GM21381 (cell line): ENCODE results near the gene IRAK3.
A peak's percentile ranks its signal among the peaks of the same experiment; 100 is the strongest.

Source experiments
- ATAC-seq: cut with Tn5 transposase; IDR thresholded peaks from one replicate; pipeline ENCODE4 v1.9.1; 2021; ENCODE audit warnings: mild to moderate bottlenecking, moderate library complexity; ENCODE audit not compliant: unreplicated experiment

IRAK3 gene, protein sequence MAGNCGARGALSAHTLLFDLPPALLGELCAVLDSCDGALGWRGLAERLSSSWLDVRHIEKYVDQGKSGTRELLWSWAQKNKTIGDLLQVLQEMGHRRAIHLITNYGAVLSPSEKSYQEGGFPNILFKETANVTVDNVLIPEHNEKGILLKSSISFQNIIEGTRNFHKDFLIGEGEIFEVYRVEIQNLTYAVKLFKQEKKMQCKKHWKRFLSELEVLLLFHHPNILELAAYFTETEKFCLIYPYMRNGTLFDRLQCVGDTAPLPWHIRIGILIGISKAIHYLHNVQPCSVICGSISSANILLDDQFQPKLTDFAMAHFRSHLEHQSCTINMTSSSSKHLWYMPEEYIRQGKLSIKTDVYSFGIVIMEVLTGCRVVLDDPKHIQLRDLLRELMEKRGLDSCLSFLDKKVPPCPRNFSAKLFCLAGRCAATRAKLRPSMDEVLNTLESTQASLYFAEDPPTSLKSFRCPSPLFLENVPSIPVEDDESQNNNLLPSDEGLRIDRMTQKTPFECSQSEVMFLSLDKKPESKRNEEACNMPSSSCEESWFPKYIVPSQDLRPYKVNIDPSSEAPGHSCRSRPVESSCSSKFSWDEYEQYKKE

DNA sequence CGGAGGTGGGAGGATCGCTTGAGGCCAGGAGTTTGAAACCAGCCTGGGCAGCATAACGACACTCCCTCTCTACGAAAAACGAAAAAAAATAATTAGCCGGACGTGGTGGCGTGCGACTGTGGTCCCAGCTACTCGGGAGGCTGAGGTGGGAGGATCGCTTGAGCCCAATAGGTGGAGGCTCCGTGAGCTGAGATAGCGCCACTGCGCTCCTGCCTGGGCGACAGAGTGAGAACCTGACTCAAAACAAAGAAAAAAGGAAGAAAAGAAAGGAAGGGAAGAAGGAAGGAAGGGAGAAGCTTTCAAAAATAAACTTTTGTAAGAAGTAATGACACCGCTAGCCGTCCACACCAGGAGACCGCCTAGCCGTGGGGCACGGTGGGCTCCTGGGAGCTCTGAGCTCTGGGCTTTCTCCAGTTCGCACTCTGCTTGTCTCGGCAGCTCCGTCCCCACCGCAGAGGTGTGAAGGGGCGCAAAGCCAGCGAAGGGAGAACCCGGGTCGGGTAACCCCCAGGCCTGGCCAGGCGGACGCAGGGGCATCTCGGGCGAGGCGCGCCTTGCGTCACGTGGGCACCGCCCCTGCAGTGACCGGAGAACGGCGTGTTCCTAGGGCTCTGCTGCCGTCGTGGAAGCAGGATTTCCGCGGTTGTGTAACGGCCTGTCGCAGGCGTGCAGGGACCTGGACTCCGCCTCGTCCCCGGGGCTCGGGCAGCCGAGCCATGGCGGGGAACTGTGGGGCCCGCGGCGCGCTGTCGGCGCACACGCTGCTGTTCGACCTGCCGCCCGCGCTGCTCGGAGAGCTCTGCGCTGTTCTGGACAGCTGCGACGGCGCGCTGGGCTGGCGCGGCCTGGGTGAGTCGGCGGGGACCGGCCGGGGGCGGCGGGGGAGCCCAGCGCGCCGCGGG is at the start of gene IRAK3:
IRAK3 (plus strand) TSS at position 631 of the 902 bp plus-strand sequence; CDS start at position 717, 86 bp downstream.
- ATAC-seq, result peak; percentile 66

DNA sequence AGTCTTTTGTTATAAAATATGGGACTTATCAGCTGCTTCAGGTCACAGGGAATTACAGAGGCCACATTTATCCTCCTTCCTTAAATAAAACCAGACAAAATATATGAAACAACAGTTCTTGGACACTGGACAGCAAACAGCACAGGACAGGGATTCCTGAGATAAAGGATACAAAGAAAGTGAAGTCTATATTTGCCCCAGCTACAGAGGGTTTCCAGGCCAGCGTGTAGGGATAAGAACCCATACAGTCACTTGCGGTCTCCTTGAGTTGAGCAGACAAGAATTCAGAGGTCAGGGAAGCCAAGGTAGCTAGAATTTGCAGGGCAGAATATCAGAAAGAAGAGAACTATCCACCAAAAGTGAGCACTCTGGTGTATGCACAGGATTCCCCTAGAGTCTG is 49.7 kb upstream of the IRAK3 start:
- ATAC-seq, result no peak

DNA sequence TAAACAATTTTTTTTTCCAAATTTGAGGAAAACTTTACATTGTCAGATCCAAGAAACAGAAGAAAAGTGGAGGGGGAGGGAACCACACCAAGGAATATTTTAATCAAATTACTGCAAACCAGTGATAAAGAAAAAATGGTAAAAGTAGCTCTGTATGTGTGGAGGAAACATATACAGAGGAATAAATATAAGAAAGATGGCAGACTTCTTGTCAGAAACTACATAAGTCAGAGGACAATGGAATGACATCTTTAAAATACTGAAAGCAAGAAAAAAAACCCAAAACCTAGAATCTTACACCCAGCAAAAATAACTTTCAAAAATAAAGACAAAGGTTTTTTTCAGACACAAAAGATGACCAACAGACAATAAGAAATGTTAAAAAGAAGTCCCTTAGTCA is 48.3 kb upstream of the IRAK3 start:
- no peak for ATAC-seq

DNA sequence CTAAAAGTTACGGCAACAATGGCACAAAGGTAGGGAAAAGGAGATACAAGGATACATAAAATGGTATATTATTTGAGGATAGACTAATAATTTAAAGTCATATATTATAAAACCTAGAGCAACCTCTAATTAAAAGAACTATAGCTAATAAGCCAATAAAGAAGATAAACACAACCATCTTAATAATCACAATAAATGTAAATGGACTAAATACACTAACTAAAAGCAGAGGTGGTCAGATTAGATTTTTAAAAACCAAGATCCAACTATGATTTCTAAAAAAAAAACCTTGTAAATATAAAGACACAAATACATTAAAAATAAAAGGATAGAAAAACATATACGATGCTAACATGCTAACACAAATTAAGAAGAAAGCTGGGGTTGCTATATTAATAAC is 47.7 kb upstream of the IRAK3 start:
- no peak for ATAC-seq

DNA sequence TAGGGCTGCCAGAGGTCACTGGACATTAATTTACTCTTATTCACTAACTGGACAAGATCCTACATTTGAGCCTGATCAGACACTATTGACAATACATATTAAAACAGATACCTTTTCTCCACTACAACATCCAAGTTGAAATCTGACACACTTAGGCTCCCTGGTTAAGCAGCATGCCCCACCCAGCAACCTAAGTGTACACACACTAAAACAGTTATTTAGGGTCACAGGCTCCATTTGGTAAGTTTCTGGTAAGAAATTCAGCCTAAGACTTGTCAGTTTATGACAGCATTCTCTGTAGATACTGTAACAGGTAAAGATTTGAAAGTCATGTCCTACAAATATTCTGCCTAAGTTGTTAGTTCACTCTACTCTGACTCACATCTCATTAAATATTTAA is 46.2 kb upstream of the IRAK3 start:
- no peak for ATAC-seq

DNA sequence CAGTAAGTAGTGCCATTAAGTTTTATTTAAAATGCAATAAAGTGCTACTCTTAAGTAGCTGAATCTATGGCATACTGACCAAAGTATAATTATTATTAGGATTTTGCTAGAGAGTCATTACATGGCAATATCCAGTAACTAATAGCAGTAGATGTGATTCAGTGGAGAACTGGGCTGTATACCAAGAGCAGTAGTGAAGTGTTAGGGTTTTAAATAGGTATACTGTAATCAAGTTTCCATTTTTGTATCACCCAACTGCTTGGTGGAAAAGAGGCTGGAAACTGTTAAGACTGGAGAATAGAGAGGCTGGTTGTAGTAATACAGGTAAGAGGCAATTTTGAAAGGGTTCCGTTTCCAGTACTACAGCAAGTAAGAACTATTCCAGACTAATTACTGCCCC is 45.1 kb upstream of the IRAK3 start:
- no peak for ATAC-seq

GRCh38 chr12:66144791-66145754 is 43.9 kb upstream of the IRAK3 start:
- ATAC-seq, result no peak

DNA sequence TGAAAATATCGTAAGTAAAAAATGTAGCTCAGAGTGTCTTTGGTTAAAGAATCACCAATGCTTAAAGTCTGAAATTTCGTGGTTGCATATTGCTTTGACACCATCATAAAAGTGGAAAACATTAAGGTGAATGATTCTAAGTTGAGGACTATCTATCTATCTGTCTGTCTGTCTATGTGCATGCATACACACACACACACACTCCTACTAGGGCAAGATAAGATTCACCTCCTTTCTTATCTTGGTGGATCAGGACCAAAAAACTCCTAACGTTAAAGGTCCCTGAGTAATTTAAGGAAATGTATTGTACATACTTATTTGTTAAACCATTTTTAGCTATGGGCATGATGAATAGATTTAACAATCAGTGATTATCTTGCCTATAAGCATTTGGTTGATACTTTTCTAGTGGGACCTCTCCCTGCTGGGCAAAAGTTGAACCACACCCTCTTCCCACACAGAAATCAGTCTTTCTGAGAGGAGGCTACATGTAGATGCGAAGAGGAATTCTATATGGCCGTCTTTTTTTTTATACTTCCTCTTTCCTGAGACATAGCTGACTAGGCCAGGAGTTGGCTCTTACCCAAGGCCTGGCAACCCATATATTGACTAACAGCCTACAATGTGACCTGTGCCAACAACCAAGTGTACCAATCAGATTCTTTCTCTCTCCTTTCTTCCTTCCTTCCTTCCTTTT is 39.2 kb upstream of the IRAK3 start:
- ATAC-seq, result no peak

DNA sequence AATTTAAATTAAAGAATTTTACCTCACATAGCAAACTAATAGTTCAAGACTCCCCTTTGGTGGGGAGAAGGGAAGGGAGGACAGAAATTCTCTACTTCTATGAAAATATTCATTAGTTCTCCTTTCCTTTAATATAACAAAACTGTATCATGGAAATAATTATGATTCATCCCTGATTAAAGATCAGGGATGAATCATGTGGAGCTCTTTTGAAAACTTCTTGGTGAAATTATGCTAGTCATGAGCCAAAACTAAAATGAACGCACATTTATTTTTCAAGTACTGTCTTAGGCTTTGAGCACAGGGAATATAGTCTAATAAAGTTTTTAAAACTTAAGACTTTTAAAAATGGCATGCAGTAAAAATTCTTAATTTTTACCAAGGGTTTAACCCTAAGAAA is 36.3 kb upstream of the IRAK3 start:
- no peak for ATAC-seq

GRCh38 chr12:66154776-66155175 is 34.2 kb upstream of the IRAK3 start:
- no peak for ATAC-seq

GRCh38 chr12:66156654-66157053 is 32.4 kb upstream of the IRAK3 start:
- no peak for ATAC-seq

DNA sequence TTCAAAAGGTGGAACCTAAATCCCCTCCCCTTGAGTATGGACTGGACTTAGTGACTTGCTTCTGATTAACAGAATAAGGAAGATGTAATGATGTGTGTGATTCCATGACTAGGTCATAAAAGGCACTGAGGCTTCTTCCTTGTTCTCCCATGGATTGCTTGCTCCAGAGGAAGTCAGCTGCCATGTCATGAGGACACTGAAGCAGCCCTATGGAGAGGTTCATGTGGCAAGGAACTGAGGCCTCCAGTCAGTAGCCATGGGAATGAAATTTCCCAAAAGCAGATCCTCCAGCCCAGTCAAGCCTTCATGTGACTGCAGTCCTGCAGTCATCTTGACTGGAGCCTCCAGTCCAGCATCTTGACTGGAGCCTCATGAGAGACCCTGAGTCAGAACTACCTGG is 29.9 kb upstream of the IRAK3 start:
- no peak for ATAC-seq

DNA sequence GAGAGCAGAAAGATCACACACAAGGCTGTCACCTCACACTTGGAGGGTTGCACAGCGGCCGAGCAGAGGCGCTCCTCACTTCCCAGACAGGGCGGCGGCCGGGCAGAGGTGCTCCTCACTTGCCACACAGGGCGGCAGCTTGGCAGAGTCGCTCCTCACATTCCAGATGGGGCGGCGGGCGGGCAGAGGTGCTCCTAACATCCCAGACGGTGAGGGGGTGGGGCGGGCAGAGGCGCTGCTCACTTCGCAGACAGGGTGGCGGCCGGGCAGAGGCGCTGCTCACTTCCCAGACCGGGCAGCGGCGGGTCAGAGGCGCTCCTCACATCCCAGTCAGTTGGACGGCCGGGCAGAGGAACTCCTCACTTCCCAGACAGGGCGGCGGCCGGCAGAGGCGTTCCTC is 28.3 kb upstream of the IRAK3 start:
- ATAC-seq, result no peak

GRCh38 chr12:66162701-66163100 is 26.3 kb upstream of the IRAK3 start:
- ATAC-seq, result no peak

DNA sequence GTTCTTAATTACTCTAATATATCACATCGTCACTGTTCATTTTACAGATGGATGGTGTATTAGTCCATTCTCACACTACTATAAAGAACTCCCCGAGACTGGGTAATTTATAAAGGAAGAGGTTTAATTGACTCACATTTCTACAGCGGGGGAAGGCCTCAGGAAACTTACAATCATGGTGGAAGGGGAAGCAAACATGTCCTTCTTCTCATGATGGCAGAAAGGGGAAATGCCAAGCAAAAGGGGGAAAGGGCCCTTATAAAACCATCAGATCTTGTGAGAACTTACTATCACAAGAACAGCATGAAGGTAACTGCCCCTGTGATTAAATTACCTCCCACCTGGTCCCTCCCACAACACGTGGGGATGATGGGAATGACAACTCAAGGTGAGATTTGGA is 25.7 kb upstream of the IRAK3 start:
- ATAC-seq, result no peak

- no peak for ATAC-seq
Measured at GRCh38 chr12:66164349-66164821, 24.6 kb upstream of the IRAK3 start.

DNA sequence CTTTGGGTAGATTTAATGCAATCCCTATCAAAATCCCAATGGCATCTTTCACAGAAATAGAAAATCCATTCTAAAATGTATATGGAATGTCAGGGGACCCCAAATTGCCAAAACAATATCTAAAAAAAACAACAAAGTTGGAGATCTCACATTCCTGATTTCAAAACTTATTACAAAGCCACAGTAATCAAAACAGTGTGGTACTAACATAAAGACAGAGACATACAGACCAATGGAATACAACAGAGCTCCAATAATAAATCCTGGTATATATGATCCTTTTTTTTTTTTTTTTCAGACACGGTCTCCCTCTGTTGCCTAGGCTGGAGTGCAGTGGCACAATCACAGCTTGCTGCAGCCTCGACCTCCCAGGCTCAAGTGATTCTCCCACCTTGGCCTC is 23.9 kb upstream of the IRAK3 start:
- no peak for ATAC-seq

- ATAC-seq, result no peak
Measured at GRCh38 chr12:66166561-66166960, 22.5 kb upstream of the IRAK3 start.

DNA sequence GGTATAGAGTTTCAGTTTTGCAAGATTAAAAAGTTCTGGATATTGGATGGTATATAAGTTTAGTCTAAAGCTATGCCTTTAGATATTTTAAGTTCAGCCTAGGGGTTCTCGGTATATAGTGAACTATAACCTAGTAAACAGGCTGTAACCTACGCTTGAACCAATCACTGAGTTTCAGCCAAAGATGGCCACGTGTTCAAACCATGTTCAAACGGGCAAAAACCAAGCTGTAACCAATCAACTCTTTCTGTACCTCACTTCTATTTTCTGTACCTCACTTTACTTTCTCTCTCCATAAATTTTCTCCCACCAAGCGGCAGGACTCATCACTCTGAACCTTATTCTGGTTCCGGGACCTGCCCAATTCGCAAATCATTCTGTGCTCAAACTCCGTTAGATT is 20.6 kb upstream of the IRAK3 start:
- ATAC-seq, result no peak
